Spleen (tissue), 11 donors: Measurements from ENCODE around the gene MMP11. TPM values are rescaled to one million over a fixed set of nuclear protein-coding genes. Genes with fewer than 3 reads are reported as not detected.

Source experiments
- DNase-seq: peaks from one replicate; pipeline ENCODE4 v3.0.0-alpha.2; 2020
- H3K27ac ChIP-seq, 8 donors: fragments of 200-600 bp; sonication (generic) in 7 of 8; 1 replicate in 4 of 8; 2 replicates in 4 of 8; pipeline versions ENCODE4 v1.5.0 to v1.8.0; 2016 to 2021; ENCODE audit warnings: inconsistent platforms in 4 of 8, mild to moderate bottlenecking in 4 of 8, moderate library complexity in 1 of 8
- H3K27me3 ChIP-seq, 7 donors: fragments of 200-600 bp; sonication (generic) in 6 of 7; replicated peaks in 1 of 7; 1 replicate in 4 of 7; 2 replicates in 3 of 7; pipeline versions ENCODE4 v1.5.0 to v1.8.0; 2016 to 2021; ENCODE audit warnings: inconsistent platforms in 3 of 7, mild to moderate bottlenecking in 1 of 7
- H3K36me3 ChIP-seq, 6 donors: fragments of 200-600 bp; sonication (generic) in 5 of 6; 1 replicate in 4 of 6; 2 replicates in 2 of 6; pipeline versions ENCODE4 v1.5.0 to v1.8.0; 2016 to 2021; ENCODE audit warnings: inconsistent platforms in 2 of 6
- H3K4me1 ChIP-seq, 6 donors: fragments of 200-600 bp; sonication (generic) in 5 of 6; 1 replicate in 3 of 6; 2 replicates in 3 of 6; pipeline versions ENCODE4 v1.5.0 to v1.8.0; 2016 to 2021; ENCODE audit warnings: inconsistent platforms in 3 of 6
- H3K4me3 ChIP-seq, 8 donors: fragments of 200-600 bp; sonication (generic) in 7 of 8; 1 replicate in 4 of 8; 2 replicates in 4 of 8; pipeline versions ENCODE4 v1.5.0 to v1.8.0; 2016 to 2021; ENCODE audit warnings: inconsistent platforms in 4 of 8, mild to moderate bottlenecking in 4 of 8, moderate library complexity in 2 of 8
- H3K9me3 ChIP-seq, 8 donors: fragments of 200-600 bp; sonication (generic) in 7 of 8; 1 replicate in 4 of 8; 2 replicates in 4 of 8; pipeline versions ENCODE4 v1.5.0 to v1.8.0; 2016 to 2021; ENCODE audit warnings: inconsistent platforms in 4 of 8
- CTCF ChIP-seq, 11 experiments: fragments of 200-600 bp in 7 of 11; fragments of 450-650 bp in 4 of 11; sonication (generic) in 4 of 11; IDR thresholded peaks in 8 of 11; conservative IDR thresholded peaks in 3 of 11; 1 replicate in 7 of 11; 2 replicates in 4 of 11; pipeline versions ENCODE4 v1.4.0 to v1.8.0; 2016 to 2021; ENCODE audit warnings: antibody characterized with exemption in 11 of 11, inconsistent platforms in 4 of 11, mild to moderate bottlenecking in 1 of 11
- POLR2A ChIP-seq, 3 donors: fragments of 450-650 bp; IDR thresholded peaks; one replicate each; pipeline ENCODE4 v1.5.1; 2017; ENCODE audit warnings: antibody characterized with exemption in 3 of 3, mild to moderate bottlenecking in 1 of 3
- POLR2AphosphoS5 ChIP-seq, 3 donors: sonication (generic); formaldehyde crosslinking; IDR thresholded peaks; one replicate each; pipeline ENCODE4 v1.5.1; 2017; ENCODE audit warnings: antibody characterized with exemption in 3 of 3
- WGBS, 5 donors: extraction: QIAGEN DNeasy Blood & Tissue Kit in 3 of 5; methylation state at CpG; one replicate each; pipeline versions ENCODE4 v1.1.5 to v1.1.7; 2013 to 2018; 5-methylcytosine and 5-hydroxymethylcytosine counted together
- intact Hi-C: fragments of 100-400 bp; cut with DNase I; formaldehyde crosslinking; loops from one replicate; pipeline ENCODE4 v1.15.0; 2023; ENCODE audit warnings: low total_unique reads
- polyA plus RNA-seq, 3 donors: library from polyadenylated mRNA; stranded (reverse); fragments of 200-250 nt; gene quantifications; one replicate each; pipeline ENCODE4 v1.2.1, GENCODE V29; 2013
- total RNA-seq, 7 donors: library from RNA; depleted of rRNA in 3 of 7; stranded (reverse); fragments of >200 nt in 3 of 7; fragmentation: NEBNext Ultra II Directional in 4 of 7; extraction: Animal tissue kit (Norgen Biotek cat#: 25700) in 4 of 7; gene quantifications; one replicate each; pipeline versions ENCODE4 v1.1.0 to v1.2.1, GENCODE V29; 2016 to 2021
- donor health status: healthy with polysubstance abuse.
- donor health status: DM: no; HTN: no; CAD: no; lungs with moderate emphysema.
- donor health status: DM: no; HTN: no; CAD: no.
- donor health status: Bipolar disorder and iron deficiency.
- donor health status: healthy.
- donor health status: DM: no; HTN: no; CAD: no.
- donor health status: DM: yes; HTN: yes; CAD: no.

MMP11 gene
- total and polyA plus RNA-seq, 10 donors, result 0.66 to 11.0 (median 4.2) TPM

GRCh38 chr22:23775779-23776375 is 3.2 kb downstream of the MMP11 start:
- peaks cover 12 to 40% (median 28%) of the 10 kb centered on the region in 6 donors for H3K4me1 ChIP-seq
- peaks cover 0 to 16% (median 0%) of the 10 kb centered on the region in 7 donors for H3K27me3 ChIP-seq
- no peak overlapping the region for H3K27ac ChIP-seq
- TF ChIP-seq POLR2A (IDR thresholded peaks at IDR 0.05), result no peak
- TF ChIP-seq CTCF (IDR thresholded peaks at IDR 0.05 in 8 of 11, conservative IDR thresholded peaks at IDR 0.05 in 3 of 11), result no peak
- no peak for TF ChIP-seq POLR2AphosphoS5 (IDR thresholded peaks at IDR 0.05)
- DNase-seq, result no peak
- WGBS, 5 donors, result 70 to 83% (median 76%) methylated on average over 3 of the region's 3 CpGs
- intact Hi-C loops, result no loop called here
- no peak overlapping the region for H3K4me3 ChIP-seq
- no peaks in the 10 kb centered on the region for H3K9me3 ChIP-seq
- no peaks in the 10 kb centered on the region for H3K36me3 ChIP-seq

GRCh38 chr22:23777776-23778576 is 5.3 kb downstream of the MMP11 start:
- Histone ChIP-seq H3K4me1 (peaks cover 0 to 21% (median 9%) of the 10 kb centered on the region in 6 donors), H3K27ac (no peak overlapping the region), H3K27me3 (peaks cover 0 to 8% (median 0%) of the 10 kb centered on the region in 7 donors), H3K36me3 (no peaks in the 10 kb centered on the region), H3K4me3 (no peak overlapping the region), H3K9me3 (no peaks in the 10 kb centered on the region)
- no peak for DNase-seq
- WGBS, 5 donors, result 85 to 99% (median 93%) methylated on average over 7 to 11 of the region's 11 CpGs
- TF ChIP-seq POLR2A (IDR thresholded peaks at IDR 0.05) (no peak), CTCF (IDR thresholded peaks at IDR 0.05 in 8 of 11, conservative IDR thresholded peaks at IDR 0.05 in 3 of 11) (no peak), POLR2AphosphoS5 (IDR thresholded peaks at IDR 0.05) (no peak)
- intact Hi-C loops, result no loop called here

GRCh38 chr22:23778577-23778900 is 5.9 kb downstream of the MMP11 start:
- Histone ChIP-seq H3K36me3 (no peaks in the 10 kb centered on the region), H3K4me3 (no peak overlapping the region), H3K9me3 (no peaks in the 10 kb centered on the region), H3K4me1 (peaks cover 0 to 21% (median 4%) of the 10 kb centered on the region in 6 donors), H3K27ac (no peak overlapping the region), H3K27me3 (peaks cover 0 to 2% (median 0%) of the 10 kb centered on the region in 7 donors)
- TF ChIP-seq POLR2AphosphoS5 (IDR thresholded peaks at IDR 0.05) (no peak), POLR2A (IDR thresholded peaks at IDR 0.05) (no peak), CTCF (IDR thresholded peaks at IDR 0.05 in 8 of 11, conservative IDR thresholded peaks at IDR 0.05 in 3 of 11) (no peak)
- intact Hi-C loops, result no loop called here
- 75 to 94% (median 82%) methylated on average over 2 to 3 of the region's 3 CpGs for WGBS, 5 donors
- no peak for DNase-seq

DNA sequence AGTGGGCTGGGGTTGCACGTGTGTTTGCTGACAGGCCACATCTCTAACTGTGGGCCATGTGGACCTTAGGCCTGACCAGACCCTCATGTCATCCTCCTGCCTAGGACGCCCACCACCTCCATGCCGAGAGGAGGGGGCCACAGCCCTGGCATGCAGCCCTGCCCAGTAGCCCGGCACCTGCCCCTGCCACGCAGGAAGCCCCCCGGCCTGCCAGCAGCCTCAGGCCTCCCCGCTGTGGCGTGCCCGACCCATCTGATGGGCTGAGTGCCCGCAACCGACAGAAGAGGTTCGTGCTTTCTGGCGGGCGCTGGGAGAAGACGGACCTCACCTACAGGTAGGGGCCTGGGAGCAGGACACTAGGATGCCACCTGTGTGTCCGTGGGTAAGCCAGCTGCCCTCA is 6.4 kb downstream of the MMP11 start:
- Histone ChIP-seq H3K27ac (no peak overlapping the region), H3K4me1 (peaks cover 0 to 21% (median 3%) of the 10 kb centered on the region in 6 donors), H3K36me3 (no peaks in the 10 kb centered on the region), H3K9me3 (no peaks in the 10 kb centered on the region), H3K4me3 (no peak overlapping the region), H3K27me3 (no peaks in the 10 kb centered on the region)
- DNase-seq, result no peak
- WGBS, 5 donors, result 90 to 100% (median 94%) methylated on average over 5 to 16 of the region's 16 CpGs
- intact Hi-C loops, result no loop called here
- no peak for TF ChIP-seq POLR2AphosphoS5 (IDR thresholded peaks at IDR 0.05)
- TF ChIP-seq CTCF (IDR thresholded peaks at IDR 0.05 in 8 of 11, conservative IDR thresholded peaks at IDR 0.05 in 3 of 11), result no peak
- TF ChIP-seq POLR2A (IDR thresholded peaks at IDR 0.05), result no peak
